Right lobe of liver (tissue), 6 donors: ENCODE data around the gene RERE. TPM values are rescaled to one million over a fixed set of nuclear protein-coding genes. Genes with fewer than 3 reads are reported as not detected.

ENCODE experiments used
- ATAC-seq, 4 donors: fragments of 200-7000 bp; cut with Tn5 transposase; one replicate each; pipeline ENCODE4 v1.9.1; 2020; ENCODE audit warnings: mild to moderate bottlenecking in 4 of 4, moderate library complexity in 4 of 4
- DNase-seq, 3 donors: peaks; one replicate each; pipeline ENCODE4 v3.0.0-alpha.2; 2020
- H3K27ac ChIP-seq, 3 donors: fragments of 200-600 bp; one replicate each; pipeline ENCODE4 v1.8.0; 2022
- H3K27me3 ChIP-seq, 2 donors: fragments of 200-600 bp; one replicate each; pipeline ENCODE4 v1.8.0; 2022
- H3K36me3 ChIP-seq, 4 donors: fragments of 200-600 bp; sonication (generic) in 1 of 4; one replicate each; pipeline versions ENCODE4 v1.5.1 to v1.8.0; 2017 to 2022; ENCODE audit warnings: control low read depth in 1 of 4
- H3K4me1 ChIP-seq, 4 donors: fragments of 200-600 bp; sonication (generic) in 1 of 4; one replicate each; pipeline versions ENCODE4 v1.5.1 to v1.8.0; 2017 to 2022; ENCODE audit warnings: control low read depth in 1 of 4
- H3K4me3 ChIP-seq, 3 donors: fragments of 200-600 bp; one replicate each; pipeline ENCODE4 v1.8.0; 2022
- H3K9me3 ChIP-seq, 4 donors: fragments of 200-600 bp; sonication (generic) in 1 of 4; one replicate each; pipeline versions ENCODE4 v1.5.1 to v1.8.0; 2017 to 2022; ENCODE audit warnings: control low read depth in 1 of 4
- CTCF ChIP-seq, 4 donors: fragments of 200-600 bp in 3 of 4; fragments of 450-650 bp in 1 of 4; IDR thresholded peaks; one replicate each; pipeline versions ENCODE4 v1.5.1 to v1.8.0; 2016 to 2022; ENCODE audit warnings: antibody characterized with exemption in 4 of 4, mild to moderate bottlenecking in 2 of 4
- POLR2A ChIP-seq: fragments of 450-650 bp; IDR thresholded peaks from one replicate; pipeline ENCODE4 v1.6.1; 2017; ENCODE audit warnings: antibody characterized with exemption, mild to moderate bottlenecking
- WGBS: methylation state at CpG from one replicate; pipeline ENCODE4 v1.1.6; 2018; ENCODE audit warnings: low coverage, low lambda C conversion rate; ENCODE audit not compliant: insufficient coverage; ENCODE audit errors: missing lambda C conversion rate; 5-methylcytosine and 5-hydroxymethylcytosine counted together
- intact Hi-C, 2 donors: fragments of 100-400 bp; cut with DNase I; formaldehyde crosslinking; loops; one replicate each; pipeline versions ENCODE4 v1.11.2 to v1.14.1; 2022
- total RNA-seq, 6 experiments: library from RNA; depleted of rRNA in 2 of 6; stranded (reverse); fragments of >200 nt in 2 of 6; fragmentation: NEBNext Ultra II Directional in 3 of 6; extraction: Animal tissue kit (Norgen Biotek cat#: 25700) in 3 of 6; gene quantifications; one replicate each; pipeline versions ENCODE4 v1.1.0 to v1.2.4, GENCODE V29; 2016 to 2023
- donor health status: DM: no; HTN: yes; CAD: no.
- donor health status: DM: no; HTN: no; CAD: no.
- donor health status: DM: no; HTN: no; CAD: no.
- donor health status: DM: no; HTN: yes; CAD: no.
- donor health status: DM: no; HTN: yes; CAD: no.

The RERE gene
- total RNA-seq, 6 experiments from 2014 or later, result 17.5 to 38.4 (median 25.0) TPM

GRCh38 chr1:8408151-8408839 lies 409.1 kb downstream of the RERE start:
- WGBS, result 16% methylated on average over 9 of the region's 9 CpGs
- DNase-seq (peak; percentile 68 to 90 (median 69)), ATAC-seq (peak; percentile 77 to 82 (median 78))
- H3K4me3 ChIP-seq, result no peak overlapping the region
- H3K9me3 ChIP-seq, result no peaks in the 10 kb centered on the region
- peak overlapping the region; percentile 49 to 73 (median 57) for H3K27ac ChIP-seq
- H3K36me3 ChIP-seq, result peaks cover 0 to 15% (median 4%) of the 10 kb centered on the region in 4 donors
- no peaks in the 10 kb centered on the region for H3K27me3 ChIP-seq
- peaks cover 0 to 63% (median 39%) of the 10 kb centered on the region in 4 donors for H3K4me1 ChIP-seq
- intact Hi-C loops, result no loop called here
- TF ChIP-seq POLR2A (no peak), CTCF (IDR thresholded peaks at IDR 0.05) (no peak)

- Histone ChIP-seq H3K27ac (peak overlapping the region in 2 of 3 donors; percentile 49 to 73), H3K36me3 (peaks cover 0 to 15% (median 5%) of the 10 kb centered on the region in 4 donors), H3K27me3 (no peaks in the 10 kb centered on the region), H3K4me1 (peaks cover 0 to 56% (median 35%) of the 10 kb centered on the region in 4 donors), H3K9me3 (no peaks in the 10 kb centered on the region), H3K4me3 (peak overlapping the region in 1 of 3 donors; percentile 1)
- 40% methylated on average over 5 of the region's 5 CpGs for WGBS
- ATAC-seq (no peak), DNase-seq (no peak)
- TF ChIP-seq CTCF (IDR thresholded peaks at IDR 0.05) (no peak), POLR2A (no peak)
- intact Hi-C loops, result no loop called here
Measured at GRCh38 chr1:8407652-8408051, 409.8 kb downstream of the RERE start.

GRCh38 chr1:8406960-8407359 lies 410.5 kb downstream of the RERE start:
- WGBS, result 73% methylated on average over 4 of the region's 4 CpGs
- H3K27ac ChIP-seq, result peak overlapping the region in 1 of 3 donors; percentile 49
- no peak for ATAC-seq
- DNase-seq, result no peak
- H3K27me3 ChIP-seq, result no peaks in the 10 kb centered on the region
- H3K4me1 ChIP-seq, result peaks cover 0 to 49% (median 32%) of the 10 kb centered on the region in 4 donors
- TF ChIP-seq POLR2A (no peak), CTCF (IDR thresholded peaks at IDR 0.05) (no peak)
- no peak overlapping the region for H3K4me3 ChIP-seq
- H3K9me3 ChIP-seq, result no peaks in the 10 kb centered on the region
- intact Hi-C loops, result no loop called here
- H3K36me3 ChIP-seq, result peaks cover 0 to 19% (median 8%) of the 10 kb centered on the region in 4 donors

GRCh38 chr1:8406011-8406410 lies 411.4 kb downstream of the RERE start:
- no peak overlapping the region for H3K4me3 ChIP-seq
- H3K4me1 ChIP-seq, result peaks cover 0 to 41% (median 28%) of the 10 kb centered on the region in 4 donors
- H3K36me3 ChIP-seq, result peaks cover 0 to 19% (median 10%) of the 10 kb centered on the region in 4 donors
- TF ChIP-seq POLR2A (no peak), CTCF (IDR thresholded peaks at IDR 0.05) (no peak)
- no peaks in the 10 kb centered on the region for H3K9me3 ChIP-seq
- no peak for ATAC-seq
- intact Hi-C loops, result no loop called here
- H3K27me3 ChIP-seq, result no peaks in the 10 kb centered on the region
- WGBS, result 96% methylated on average over 7 of the region's 7 CpGs
- no peak for DNase-seq
- no peak overlapping the region for H3K27ac ChIP-seq
